Vagina (tissue), 2 donors: ENCODE data around the gene GALNT17. TPM values are rescaled to one million over a fixed set of nuclear protein-coding genes. Genes with fewer than 3 reads are reported as not detected.

ENCODE experiments used
- DNase-seq, 2 donors: peaks; one replicate each; pipeline ENCODE4 v3.0.0-alpha.2; 2017; ENCODE audit errors: extremely low spot score in 2 of 2
- H3K27ac ChIP-seq: fragments of 200-600 bp; sonication (generic); one replicate; pipeline ENCODE4 v1.5.1; 2019
- H3K27me3 ChIP-seq: fragments of 200-600 bp; sonication (generic); one replicate; pipeline ENCODE4 v1.5.1; 2019
- H3K36me3 ChIP-seq, 2 donors: fragments of 200-600 bp; sonication (generic); one replicate each; pipeline ENCODE4 v1.5.1; 2017 to 2019
- H3K4me1 ChIP-seq: fragments of 200-600 bp; sonication (generic); one replicate; pipeline ENCODE4 v1.5.1; 2019
- H3K4me3 ChIP-seq, 2 donors: fragments of 200-600 bp; sonication (generic); 1 replicate in 1 of 2; 2 replicates in 1 of 2; pipeline ENCODE4 v1.5.1; 2016 to 2019
- H3K9me3 ChIP-seq: fragments of 200-600 bp; sonication (generic); one replicate; pipeline ENCODE4 v1.5.1; 2019
- POLR2A ChIP-seq, 2 donors: fragments of 450-650 bp; IDR thresholded peaks; one replicate each; pipeline ENCODE4 v1.6.1; 2017; ENCODE audit warnings: antibody characterized with exemption in 2 of 2, mild to moderate bottlenecking in 2 of 2, moderate library complexity in 2 of 2
- POLR2AphosphoS5 ChIP-seq, 2 donors: sonication (generic); formaldehyde crosslinking; IDR thresholded peaks; one replicate each; pipeline ENCODE4 v1.9.0; 2017; ENCODE audit warnings: antibody characterized with exemption in 2 of 2, mild to moderate bottlenecking in 2 of 2, low read depth in 1 of 2; ENCODE audit not compliant: insufficient read depth in 1 of 2
- intact Hi-C: fragments of 100-400 bp; cut with DNase I; formaldehyde crosslinking; loops from one replicate; pipeline ENCODE4 v1.15.1; 2023
- total RNA-seq: library from RNA; depleted of rRNA; stranded (reverse); fragments of >200 nt; gene quantifications from one replicate; pipeline ENCODE4 v1.2.3, GENCODE V29; 2016
- TF ChIP-seq, protein P1 (sequence below), 3 experiments: fragments of 450-650 bp in 2 of 3; fragments of 200-600 bp in 1 of 3; sonication (generic) in 1 of 3; IDR thresholded peaks; one replicate each; pipeline ENCODE4 v1.5.1; 2017 to 2019; ENCODE audit warnings: antibody characterized with exemption in 3 of 3, mild to moderate bottlenecking in 2 of 3, moderate library complexity in 2 of 3

The GALNT17 gene
- total RNA-seq, 1 donor from 2014 or later: 3.9 TPM

- Histone ChIP-seq H3K27ac (no peak overlapping the region), H3K36me3 (no peaks in the 10 kb centered on the region), H3K27me3 (no peaks in the 10 kb centered on the region), H3K4me3 (no peak overlapping the region), H3K4me1 (peaks cover 9% of the 10 kb centered on the region), H3K9me3 (no peaks in the 10 kb centered on the region)
- intact Hi-C loops: no loop called here
- DNase-seq: no peak
- no peak for TF ChIP-seq POLR2AphosphoS5 (IDR thresholded peaks at IDR 0.05; ENCODE audit: insufficient read depth in 1 of 2, low read depth in 1 of 2)
- TF ChIP-seq, protein P1, sequence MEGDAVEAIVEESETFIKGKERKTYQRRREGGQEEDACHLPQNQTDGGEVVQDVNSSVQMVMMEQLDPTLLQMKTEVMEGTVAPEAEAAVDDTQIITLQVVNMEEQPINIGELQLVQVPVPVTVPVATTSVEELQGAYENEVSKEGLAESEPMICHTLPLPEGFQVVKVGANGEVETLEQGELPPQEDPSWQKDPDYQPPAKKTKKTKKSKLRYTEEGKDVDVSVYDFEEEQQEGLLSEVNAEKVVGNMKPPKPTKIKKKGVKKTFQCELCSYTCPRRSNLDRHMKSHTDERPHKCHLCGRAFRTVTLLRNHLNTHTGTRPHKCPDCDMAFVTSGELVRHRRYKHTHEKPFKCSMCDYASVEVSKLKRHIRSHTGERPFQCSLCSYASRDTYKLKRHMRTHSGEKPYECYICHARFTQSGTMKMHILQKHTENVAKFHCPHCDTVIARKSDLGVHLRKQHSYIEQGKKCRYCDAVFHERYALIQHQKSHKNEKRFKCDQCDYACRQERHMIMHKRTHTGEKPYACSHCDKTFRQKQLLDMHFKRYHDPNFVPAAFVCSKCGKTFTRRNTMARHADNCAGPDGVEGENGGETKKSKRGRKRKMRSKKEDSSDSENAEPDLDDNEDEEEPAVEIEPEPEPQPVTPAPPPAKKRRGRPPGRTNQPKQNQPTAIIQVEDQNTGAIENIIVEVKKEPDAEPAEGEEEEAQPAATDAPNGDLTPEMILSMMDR (IDR thresholded peaks at IDR 0.05): no peak
- no peak for TF ChIP-seq POLR2A (IDR thresholded peaks at IDR 0.05)
These were observed 484.3 kb downstream of the GALNT17 start for GRCh38 chr7:71616217-71616616.

GRCh38 chr7:71618278-71618677 lies 486.3 kb downstream of the GALNT17 start:
- intact Hi-C loops: no loop called here
- no peak overlapping the region for H3K4me3 ChIP-seq
- no peaks in the 10 kb centered on the region for H3K27me3 ChIP-seq
- no peak overlapping the region for H3K27ac ChIP-seq
- H3K4me1 ChIP-seq: peaks cover under 1% of the 10 kb centered on the region
- no peak for DNase-seq
- TF ChIP-seq, protein P1 (IDR thresholded peaks at IDR 0.05): no peak
- TF ChIP-seq POLR2A (IDR thresholded peaks at IDR 0.05) (no peak), POLR2AphosphoS5 (IDR thresholded peaks at IDR 0.05; ENCODE audit: insufficient read depth in 1 of 2, low read depth in 1 of 2) (no peak)
- H3K9me3 ChIP-seq: no peaks in the 10 kb centered on the region
- no peaks in the 10 kb centered on the region for H3K36me3 ChIP-seq

GRCh38 chr7:71625545-71625944 lies 493.6 kb downstream of the GALNT17 start:
- Histone ChIP-seq H3K36me3 (no peaks in the 10 kb centered on the region), H3K4me3 (no peak overlapping the region), H3K4me1 (no peaks in the 10 kb centered on the region), H3K27me3 (no peaks in the 10 kb centered on the region), H3K9me3 (no peaks in the 10 kb centered on the region), H3K27ac (no peak overlapping the region)
- no peak for TF ChIP-seq POLR2AphosphoS5 (IDR thresholded peaks at IDR 0.05; ENCODE audit: insufficient read depth in 1 of 2, low read depth in 1 of 2)
- TF ChIP-seq, protein P1 (IDR thresholded peaks at IDR 0.05): no peak
- TF ChIP-seq POLR2A (IDR thresholded peaks at IDR 0.05): no peak
- DNase-seq: no peak
- intact Hi-C loops: no loop called here

DNA sequence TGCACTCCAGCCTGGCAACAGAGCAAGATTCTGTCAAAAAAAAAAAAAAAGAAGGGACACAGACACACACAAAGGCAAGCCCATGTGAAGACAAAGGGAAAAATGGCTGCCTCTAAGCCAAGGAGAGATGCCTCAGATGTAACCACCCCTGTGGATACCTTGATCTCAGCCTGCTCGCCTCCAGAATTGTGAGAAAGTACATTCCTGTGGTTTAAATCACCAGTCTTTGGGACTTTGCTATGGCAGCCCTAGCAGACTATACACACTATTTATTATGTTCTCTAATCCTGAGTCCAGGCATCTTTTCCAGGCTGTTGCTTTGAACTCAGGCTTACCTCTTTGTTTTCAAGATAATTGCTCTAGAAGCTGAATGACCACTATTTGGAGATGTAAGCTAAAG lies 494.3 kb downstream of the GALNT17 start:
- intact Hi-C loops: no loop called here
- Histone ChIP-seq H3K9me3 (no peaks in the 10 kb centered on the region), H3K27ac (no peak overlapping the region), H3K4me1 (no peaks in the 10 kb centered on the region), H3K27me3 (no peaks in the 10 kb centered on the region), H3K36me3 (no peaks in the 10 kb centered on the region), H3K4me3 (no peak overlapping the region)
- TF ChIP-seq, protein P1 (IDR thresholded peaks at IDR 0.05): no peak
- no peak for TF ChIP-seq POLR2AphosphoS5 (IDR thresholded peaks at IDR 0.05; ENCODE audit: insufficient read depth in 1 of 2, low read depth in 1 of 2)
- TF ChIP-seq POLR2A (IDR thresholded peaks at IDR 0.05): no peak
- DNase-seq: no peak

GRCh38 chr7:71627651-71628050 lies 495.7 kb downstream of the GALNT17 start:
- Histone ChIP-seq H3K27me3 (no peaks in the 10 kb centered on the region), H3K36me3 (no peaks in the 10 kb centered on the region), H3K9me3 (no peaks in the 10 kb centered on the region), H3K4me3 (no peak overlapping the region), H3K27ac (no peak overlapping the region), H3K4me1 (no peaks in the 10 kb centered on the region)
- intact Hi-C loops: no loop called here
- no peak for DNase-seq
- TF ChIP-seq, protein P1 (IDR thresholded peaks at IDR 0.05): no peak
- TF ChIP-seq POLR2A (IDR thresholded peaks at IDR 0.05) (no peak), POLR2AphosphoS5 (IDR thresholded peaks at IDR 0.05; ENCODE audit: insufficient read depth in 1 of 2, low read depth in 1 of 2) (no peak)
